ENCODE results near the gene HIF1A. TPM values are rescaled to one million over a fixed set of nuclear protein-coding genes. Genes with fewer than 3 reads are reported as not detected.

Gene HIF1A
- total and polyA plus RNA-seq, 2 of the 13 experiments (the other 11 are each of a cell fraction or from before 2014, with no cell fraction given) = 41.0 to 126 TPM

- no peak for TF ChIP-seq PRDM15 (CRISPR knock-in tag; IDR thresholded peaks at IDR 0.05)
- no peak for TF ChIP-seq SUZ12 (IDR thresholded peaks at IDR 0.05; ENCODE audit: low read depth, low read length)
- no peak for TF ChIP-seq ZSCAN20 (CRISPR knock-in tag; IDR thresholded peaks at IDR 0.05; ENCODE audit: borderline replicate concordance)
- TF ChIP-seq HOXD1 (CRISPR knock-in tag; IDR thresholded peaks at IDR 0.05) = peak; percentile 79; the same call in 1 of the 2 replicates
- TF ChIP-seq PRPF4 (IDR thresholded peaks at IDR 0.05; ENCODE audit: low read depth, low read length, poor library complexity, severe bottlenecking) = no peak
- no peak for TF ChIP-seq ZNF33B (CRISPR knock-in tag; IDR thresholded peaks at IDR 0.05)
- peak; percentile 68; the same call in 1 of the 2 replicates for TF ChIP-seq ZNF230 (CRISPR knock-in tag; IDR thresholded peaks at IDR 0.05)
- no peak for TF ChIP-seq HIVEP1 (CRISPR knock-in tag; IDR thresholded peaks at IDR 0.05)
- no peak for TF ChIP-seq THAP7 (CRISPR knock-in tag; IDR thresholded peaks at IDR 0.05)
- no peak for TF ChIP-seq SRSF1 (optimal IDR thresholded peaks at IDR 0.05; ENCODE audit: low read depth, low read length)
- TF ChIP-seq CC2D1A (CRISPR knock-in tag; IDR thresholded peaks at IDR 0.05) = no peak
- TF ChIP-seq ESRRA (CRISPR knock-in tag; IDR thresholded peaks at IDR 0.05; ENCODE audit: low read depth) = no peak
- TF ChIP-seq CREM (IDR thresholded peaks at IDR 0.05) = no peak
- no peak for TF ChIP-seq CREM (CRISPR knock-in tag; IDR thresholded peaks at IDR 0.05)
- TF ChIP-seq, protein P1, sequence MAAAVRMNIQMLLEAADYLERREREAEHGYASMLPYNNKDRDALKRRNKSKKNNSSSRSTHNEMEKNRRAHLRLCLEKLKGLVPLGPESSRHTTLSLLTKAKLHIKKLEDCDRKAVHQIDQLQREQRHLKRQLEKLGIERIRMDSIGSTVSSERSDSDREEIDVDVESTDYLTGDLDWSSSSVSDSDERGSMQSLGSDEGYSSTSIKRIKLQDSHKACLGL (CRISPR knock-in tag; IDR thresholded peaks at IDR 0.05) = peak; percentile 88
- peak; percentile 27; the same call in 1 of the 2 replicates for TF ChIP-seq FOXA3 (CRISPR knock-in tag; IDR thresholded peaks at IDR 0.05)
- TF ChIP-seq ZBTB1 (CRISPR knock-in tag; IDR thresholded peaks at IDR 0.05; ENCODE audit: borderline replicate concordance) = no peak
- peak; percentile 92 for TF ChIP-seq TARDBP (CRISPR knock-in tag; IDR thresholded peaks at IDR 0.05)
- no peak for TF ChIP-seq NRL (CRISPR knock-in tag; IDR thresholded peaks at IDR 0.05; ENCODE audit: borderline replicate concordance)
- TF ChIP-seq ZNF451 (CRISPR knock-in tag; IDR thresholded peaks at IDR 0.05) = no peak
- TF ChIP-seq ELF1 (CRISPR knock-in tag; IDR thresholded peaks at IDR 0.05) = no peak
- no peak for TF ChIP-seq ZNF782 (CRISPR knock-in tag; IDR thresholded peaks at IDR 0.05; ENCODE audit: borderline replicate concordance)
- TF ChIP-seq, protein P2, sequence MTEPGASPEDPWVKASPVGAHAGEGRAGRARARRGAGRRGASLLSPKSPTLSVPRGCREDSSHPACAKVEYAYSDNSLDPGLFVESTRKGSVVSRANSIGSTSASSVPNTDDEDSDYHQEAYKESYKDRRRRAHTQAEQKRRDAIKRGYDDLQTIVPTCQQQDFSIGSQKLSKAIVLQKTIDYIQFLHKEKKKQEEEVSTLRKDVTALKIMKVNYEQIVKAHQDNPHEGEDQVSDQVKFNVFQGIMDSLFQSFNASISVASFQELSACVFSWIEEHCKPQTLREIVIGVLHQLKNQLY (CRISPR knock-in tag; IDR thresholded peaks at IDR 0.05) = 0 out of 2 replicates have a peak, but pooled peaks have one; percentile 65
- no peak for TF ChIP-seq REXO4 (CRISPR knock-in tag; IDR thresholded peaks at IDR 0.05; ENCODE audit: borderline replicate concordance)
- TF ChIP-seq ZIK1 (CRISPR knock-in tag; IDR thresholded peaks at IDR 0.05; ENCODE audit: borderline replicate concordance, low read depth) = no peak
- TF ChIP-seq FOSL1 (CRISPR knock-in tag; IDR thresholded peaks at IDR 0.05; ENCODE audit: borderline replicate concordance) = no peak
These were observed at the start of gene HIF1A (continued) for GRCh38 chr14:61694830-61695694.

Measured in HepG2 (cell line).